Spleen (tissue), 13 donors: Measurements from ENCODE around the gene STAG3. TPM values are rescaled to one million over a fixed set of nuclear protein-coding genes. Genes with fewer than 3 reads are reported as not detected.
"Not testable (repeated sequence)": the region's sequence is repeated elsewhere in the genome, so short reads cannot be mapped to it uniquely, and the experiment has no call there.

Experiments
- DNase-seq: peaks from one replicate; pipeline ENCODE4 v3.0.0-alpha.2; 2020
- H3K27ac ChIP-seq, 8 donors: fragments of 200-600 bp; sonication (generic) in 7 of 8; 1 replicate in 4 of 8; 2 replicates in 4 of 8; pipeline versions ENCODE4 v1.5.0 to v1.8.0; 2016 to 2021; ENCODE audit warnings: inconsistent platforms in 4 of 8, mild to moderate bottlenecking in 4 of 8, moderate library complexity in 1 of 8
- H3K27me3 ChIP-seq, 7 donors: fragments of 200-600 bp; sonication (generic) in 6 of 7; replicated peaks in 1 of 7; 1 replicate in 4 of 7; 2 replicates in 3 of 7; pipeline versions ENCODE4 v1.5.0 to v1.8.0; 2016 to 2021; ENCODE audit warnings: inconsistent platforms in 3 of 7, mild to moderate bottlenecking in 1 of 7
- H3K36me3 ChIP-seq, 6 donors: fragments of 200-600 bp; sonication (generic) in 5 of 6; 1 replicate in 4 of 6; 2 replicates in 2 of 6; pipeline versions ENCODE4 v1.5.0 to v1.8.0; 2016 to 2021; ENCODE audit warnings: inconsistent platforms in 2 of 6
- H3K4me1 ChIP-seq, 6 donors: fragments of 200-600 bp; sonication (generic) in 5 of 6; 1 replicate in 3 of 6; 2 replicates in 3 of 6; pipeline versions ENCODE4 v1.5.0 to v1.8.0; 2016 to 2021; ENCODE audit warnings: inconsistent platforms in 3 of 6
- H3K4me3 ChIP-seq, 8 donors: fragments of 200-600 bp; sonication (generic) in 7 of 8; 1 replicate in 4 of 8; 2 replicates in 4 of 8; pipeline versions ENCODE4 v1.5.0 to v1.8.0; 2016 to 2021; ENCODE audit warnings: inconsistent platforms in 4 of 8, mild to moderate bottlenecking in 4 of 8, moderate library complexity in 2 of 8
- H3K9me3 ChIP-seq, 8 donors: fragments of 200-600 bp; sonication (generic) in 7 of 8; 1 replicate in 4 of 8; 2 replicates in 4 of 8; pipeline versions ENCODE4 v1.5.0 to v1.8.0; 2016 to 2021; ENCODE audit warnings: inconsistent platforms in 4 of 8
- POLR2A ChIP-seq, 3 donors: fragments of 450-650 bp; IDR thresholded peaks; one replicate each; pipeline ENCODE4 v1.5.1; 2017; ENCODE audit warnings: antibody characterized with exemption in 3 of 3, mild to moderate bottlenecking in 1 of 3
- POLR2AphosphoS5 ChIP-seq, 3 donors: sonication (generic); formaldehyde crosslinking; IDR thresholded peaks; one replicate each; pipeline ENCODE4 v1.5.1; 2017; ENCODE audit warnings: antibody characterized with exemption in 3 of 3
- WGBS, 5 donors: extraction: QIAGEN DNeasy Blood & Tissue Kit in 3 of 5; methylation state at CpG; one replicate each; pipeline versions ENCODE4 v1.1.5 to v1.1.7; 2013 to 2018; 5-methylcytosine and 5-hydroxymethylcytosine counted together
- intact Hi-C: fragments of 100-400 bp; cut with DNase I; formaldehyde crosslinking; loops from one replicate; pipeline ENCODE4 v1.15.0; 2023; ENCODE audit warnings: low total_unique reads
- long read RNA-seq, 2 donors: transcript quantifications; one replicate each; lab custom pipeline, GENCODE V29; 2026
- polyA plus RNA-seq, 3 donors: library from polyadenylated mRNA; stranded (reverse); fragments of 200-250 nt; gene quantifications; one replicate each; pipeline ENCODE4 v1.2.1, GENCODE V29; 2013
- total RNA-seq, 7 donors: library from RNA; depleted of rRNA in 3 of 7; stranded (reverse); fragments of >200 nt in 3 of 7; fragmentation: NEBNext Ultra II Directional in 4 of 7; extraction: Animal tissue kit (Norgen Biotek cat#: 25700) in 4 of 7; gene quantifications; one replicate each; pipeline versions ENCODE4 v1.1.0 to v1.2.1, GENCODE V29; 2016 to 2021
- TF ChIP-seq, protein P1 (sequence below), 11 experiments: fragments of 200-600 bp in 7 of 11; fragments of 450-650 bp in 4 of 11; sonication (generic) in 4 of 11; IDR thresholded peaks in 8 of 11; conservative IDR thresholded peaks in 3 of 11; 1 replicate in 7 of 11; 2 replicates in 4 of 11; pipeline versions ENCODE4 v1.4.0 to v1.8.0; 2016 to 2021; ENCODE audit warnings: antibody characterized with exemption in 11 of 11, inconsistent platforms in 4 of 11, mild to moderate bottlenecking in 1 of 11
- donor health status: healthy with polysubstance abuse.
- donor health status: DM: no; HTN: no; CAD: no; lungs with moderate emphysema.
- donor health status: DM: no; HTN: no; CAD: no.
- donor health status: Bipolar disorder and iron deficiency.
- donor health status: healthy.
- donor health status: DM: no; HTN: no; CAD: no.
- donor health status: DM: yes; HTN: yes; CAD: no.

The STAG3 gene, protein sequence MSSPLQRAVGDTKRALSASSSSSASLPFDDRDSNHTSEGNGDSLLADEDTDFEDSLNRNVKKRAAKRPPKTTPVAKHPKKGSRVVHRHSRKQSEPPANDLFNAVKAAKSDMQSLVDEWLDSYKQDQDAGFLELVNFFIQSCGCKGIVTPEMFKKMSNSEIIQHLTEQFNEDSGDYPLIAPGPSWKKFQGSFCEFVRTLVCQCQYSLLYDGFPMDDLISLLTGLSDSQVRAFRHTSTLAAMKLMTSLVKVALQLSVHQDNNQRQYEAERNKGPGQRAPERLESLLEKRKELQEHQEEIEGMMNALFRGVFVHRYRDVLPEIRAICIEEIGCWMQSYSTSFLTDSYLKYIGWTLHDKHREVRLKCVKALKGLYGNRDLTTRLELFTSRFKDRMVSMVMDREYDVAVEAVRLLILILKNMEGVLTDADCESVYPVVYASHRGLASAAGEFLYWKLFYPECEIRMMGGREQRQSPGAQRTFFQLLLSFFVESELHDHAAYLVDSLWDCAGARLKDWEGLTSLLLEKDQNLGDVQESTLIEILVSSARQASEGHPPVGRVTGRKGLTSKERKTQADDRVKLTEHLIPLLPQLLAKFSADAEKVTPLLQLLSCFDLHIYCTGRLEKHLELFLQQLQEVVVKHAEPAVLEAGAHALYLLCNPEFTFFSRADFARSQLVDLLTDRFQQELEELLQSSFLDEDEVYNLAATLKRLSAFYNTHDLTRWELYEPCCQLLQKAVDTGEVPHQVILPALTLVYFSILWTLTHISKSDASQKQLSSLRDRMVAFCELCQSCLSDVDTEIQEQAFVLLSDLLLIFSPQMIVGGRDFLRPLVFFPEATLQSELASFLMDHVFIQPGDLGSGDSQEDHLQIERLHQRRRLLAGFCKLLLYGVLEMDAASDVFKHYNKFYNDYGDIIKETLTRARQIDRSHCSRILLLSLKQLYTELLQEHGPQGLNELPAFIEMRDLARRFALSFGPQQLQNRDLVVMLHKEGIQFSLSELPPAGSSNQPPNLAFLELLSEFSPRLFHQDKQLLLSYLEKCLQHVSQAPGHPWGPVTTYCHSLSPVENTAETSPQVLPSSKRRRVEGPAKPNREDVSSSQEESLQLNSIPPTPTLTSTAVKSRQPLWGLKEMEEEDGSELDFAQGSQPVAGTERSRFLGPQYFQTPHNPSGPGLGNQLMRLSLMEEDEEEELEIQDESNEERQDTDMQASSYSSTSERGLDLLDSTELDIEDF
- 10 to 100 TPM in 5 of 7 donors, 1 to 10 TPM in 2; 8.0 to 59.6 (median 31.4) TPM for total RNA-seq
- polyA plus RNA-seq = 100 to 1,000 TPM in 2 of 3 donors, 10 to 100 TPM in 1; 69.5 to 123 (median 104) TPM
- long read RNA-seq, donor 1, partial matches to known transcripts = 0 of 1 reads
- long read RNA-seq, donor 1, other reads (novel, unspliced or antisense) = 0 of 1 reads
- long read RNA-seq, donor 2 = 0 reads

DNA sequence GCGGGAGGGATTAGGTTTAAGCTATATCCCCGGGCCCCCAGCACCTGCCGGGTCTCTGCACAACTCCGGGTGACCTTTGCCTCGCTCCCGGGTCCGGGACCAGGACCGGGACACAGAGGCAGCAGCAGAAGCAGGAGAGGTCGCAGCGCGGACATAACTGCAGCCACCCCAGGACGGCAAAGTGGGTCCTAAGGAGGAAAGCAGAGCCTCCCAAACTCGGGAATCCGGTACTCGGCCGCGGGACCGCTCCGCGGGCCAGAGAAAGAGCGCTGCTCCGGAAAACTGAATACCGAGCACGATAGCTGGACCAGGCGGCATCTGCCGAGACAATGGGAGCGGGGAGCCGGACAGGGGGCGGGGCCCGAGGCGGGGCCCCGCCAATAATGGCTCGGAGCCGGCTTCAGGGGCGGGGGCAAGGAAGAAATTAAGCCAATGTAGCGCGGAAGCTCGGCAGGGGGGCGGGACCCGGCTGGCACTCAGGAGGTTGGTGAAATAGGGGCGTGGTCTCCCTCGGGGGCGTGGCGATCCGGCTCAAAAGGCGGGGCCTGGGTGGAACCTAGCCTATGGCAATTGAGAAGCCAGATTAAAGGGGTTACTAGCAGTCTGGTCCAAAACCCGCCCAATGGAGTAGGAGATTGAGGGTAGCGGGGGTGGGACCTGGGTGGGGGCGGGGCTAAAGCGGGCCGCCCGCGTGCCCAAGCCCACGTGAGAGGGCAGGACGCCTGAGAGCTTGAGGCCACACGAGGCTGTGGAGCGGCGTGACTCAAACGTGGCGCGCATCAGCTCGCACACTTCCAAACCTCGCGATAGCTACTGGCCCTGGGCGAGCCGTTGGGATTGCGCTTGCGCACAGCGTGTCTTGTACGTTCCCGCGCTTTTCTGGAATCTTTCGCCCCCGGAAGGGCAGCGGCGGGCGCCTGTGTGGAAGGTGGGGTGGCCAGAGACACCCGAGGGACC is at the start of gene STAG3, which contains the start of gene GPC2:
Gene STAG3 (plus strand): TSS at position 874 of the 957 bp plus-strand sequence. CDS start 2,639 bp downstream, outside the sequence.
Gene GPC2 (minus strand): TSS at position 337 of the 957 bp plus-strand sequence. CDS start 182 bp downstream, at position 155.
- H3K27ac ChIP-seq = peak within 1 kb of the TSS in 6 of 8 donors; percentile 20 to 65 (median 44)
- no peaks in the 10 kb centered on the region for H3K36me3 ChIP-seq
- WGBS, 5 donors = 5 to 8% (median 6%) methylated on average over 52 to 78 of the region's 78 CpGs
- H3K4me1 ChIP-seq = peaks cover 0 to 40% (median 18%) of the 10 kb centered on the region in 6 donors
- TF ChIP-seq POLR2AphosphoS5 (IDR thresholded peaks at IDR 0.05) (peak in 1 of 3 donors; percentile 58), POLR2A (IDR thresholded peaks at IDR 0.05) (no peak)
- TF ChIP-seq, protein P1, sequence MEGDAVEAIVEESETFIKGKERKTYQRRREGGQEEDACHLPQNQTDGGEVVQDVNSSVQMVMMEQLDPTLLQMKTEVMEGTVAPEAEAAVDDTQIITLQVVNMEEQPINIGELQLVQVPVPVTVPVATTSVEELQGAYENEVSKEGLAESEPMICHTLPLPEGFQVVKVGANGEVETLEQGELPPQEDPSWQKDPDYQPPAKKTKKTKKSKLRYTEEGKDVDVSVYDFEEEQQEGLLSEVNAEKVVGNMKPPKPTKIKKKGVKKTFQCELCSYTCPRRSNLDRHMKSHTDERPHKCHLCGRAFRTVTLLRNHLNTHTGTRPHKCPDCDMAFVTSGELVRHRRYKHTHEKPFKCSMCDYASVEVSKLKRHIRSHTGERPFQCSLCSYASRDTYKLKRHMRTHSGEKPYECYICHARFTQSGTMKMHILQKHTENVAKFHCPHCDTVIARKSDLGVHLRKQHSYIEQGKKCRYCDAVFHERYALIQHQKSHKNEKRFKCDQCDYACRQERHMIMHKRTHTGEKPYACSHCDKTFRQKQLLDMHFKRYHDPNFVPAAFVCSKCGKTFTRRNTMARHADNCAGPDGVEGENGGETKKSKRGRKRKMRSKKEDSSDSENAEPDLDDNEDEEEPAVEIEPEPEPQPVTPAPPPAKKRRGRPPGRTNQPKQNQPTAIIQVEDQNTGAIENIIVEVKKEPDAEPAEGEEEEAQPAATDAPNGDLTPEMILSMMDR (IDR thresholded peaks at IDR 0.05 in 8 of 11, conservative IDR thresholded peaks at IDR 0.05 in 3 of 11) = no peak
- intact Hi-C loops = no loop called here
- H3K27me3 ChIP-seq = peaks cover 0 to 16% (median 0%) of the 10 kb centered on the region in 7 donors
- peaks cover 0 to 6% (median 0%) of the 10 kb centered on the region in 8 donors for H3K9me3 ChIP-seq
- peak within 1 kb of the TSS; percentile 41 to 71 (median 48) for H3K4me3 ChIP-seq
- peak; percentile 97 for DNase-seq

DNA sequence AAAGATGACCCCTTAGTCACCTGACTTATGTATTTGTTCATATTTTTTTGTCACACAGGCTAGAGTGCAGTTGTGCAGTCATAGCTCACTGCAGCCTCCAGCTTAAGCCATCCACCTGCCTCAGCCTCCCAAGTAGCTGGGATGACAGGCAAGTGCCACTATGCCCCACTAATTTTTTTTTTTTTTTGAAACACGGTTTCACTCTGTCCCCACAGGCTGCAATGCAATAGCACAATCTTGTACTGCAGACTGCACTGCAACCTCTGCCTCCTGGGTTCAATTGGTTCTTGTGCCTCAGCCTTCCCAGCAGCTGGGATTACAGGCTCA is 49.1 kb upstream of the STAG3 start:
- H3K27ac ChIP-seq = peak overlapping the region in 2 of 8 donors; percentile 91 to 99
- intact Hi-C loops = loop anchor here (5.0 kb wide), 1 partner anchor 46 kb away; the partner anchor contains the start of gene ZNF3

DNA sequence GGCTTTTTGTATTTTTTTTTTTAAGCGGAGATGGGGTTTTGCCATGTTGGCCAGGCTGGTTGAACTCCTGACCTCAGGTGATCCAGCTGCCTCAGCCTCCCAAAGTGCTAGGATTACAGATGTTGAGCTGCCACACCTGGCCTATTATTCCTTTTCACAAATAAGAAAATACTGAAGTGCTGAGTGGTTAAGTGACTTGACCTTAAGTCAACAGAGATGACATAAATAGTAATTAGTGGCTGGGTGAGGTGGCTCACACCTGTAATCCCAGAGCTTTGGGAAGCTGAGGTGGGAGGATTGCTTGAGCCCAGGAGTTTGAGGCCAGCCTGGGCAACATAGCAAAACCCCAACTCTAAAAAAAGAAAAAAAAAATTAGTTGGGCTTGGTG is 47.5 kb upstream of the STAG3 start:
- WGBS, 5 donors = 88 to 100% (median 97%) methylated on average over 1 of the region's 1 CpG
- H3K4me3 ChIP-seq, DNase-seq, H3K27me3 ChIP-seq, H3K27ac ChIP-seq, H3K36me3 ChIP-seq, H3K9me3 ChIP-seq: not testable (repeated sequence)
- intact Hi-C loops = loop anchor here (10.0 kb wide), 2 partner anchors 95 to 215 kb away; no protein-coding TSS in a partner anchor
- H3K4me1 ChIP-seq = peaks cover 22 to 54% (median 36%) of the 10 kb centered on the region in 6 donors

More for the DNA sequence above, 49.1 kb upstream of the STAG3 start:
- no peak for DNase-seq
- peak overlapping the region in 1 of 8 donors; percentile 88 for H3K4me3 ChIP-seq
- no peaks in the 10 kb centered on the region for H3K27me3 ChIP-seq
- peaks cover 0 to 14% (median 0%) of the 10 kb centered on the region in 6 donors for H3K36me3 ChIP-seq
- 46 to 70% (median 67%) methylated on average over 1 of the region's 1 CpG for WGBS, 5 donors
- no peaks in the 10 kb centered on the region for H3K9me3 ChIP-seq
- TF ChIP-seq POLR2AphosphoS5 (IDR thresholded peaks at IDR 0.05) = no peak
- no peak for TF ChIP-seq POLR2A (IDR thresholded peaks at IDR 0.05)
- TF ChIP-seq, protein P1 (IDR thresholded peaks at IDR 0.05 in 8 of 11, conservative IDR thresholded peaks at IDR 0.05 in 3 of 11) = no peak
- H3K4me1 ChIP-seq = peaks cover 25 to 70% (median 47%) of the 10 kb centered on the region in 6 donors
